Measurements from ENCODE around the gene ARID1B.

Gene ARID1B

GRCh38 chr6:156857573-156857972, 80.4 kb downstream of the ARID1B start:
- no peak for DNase-seq

DNA sequence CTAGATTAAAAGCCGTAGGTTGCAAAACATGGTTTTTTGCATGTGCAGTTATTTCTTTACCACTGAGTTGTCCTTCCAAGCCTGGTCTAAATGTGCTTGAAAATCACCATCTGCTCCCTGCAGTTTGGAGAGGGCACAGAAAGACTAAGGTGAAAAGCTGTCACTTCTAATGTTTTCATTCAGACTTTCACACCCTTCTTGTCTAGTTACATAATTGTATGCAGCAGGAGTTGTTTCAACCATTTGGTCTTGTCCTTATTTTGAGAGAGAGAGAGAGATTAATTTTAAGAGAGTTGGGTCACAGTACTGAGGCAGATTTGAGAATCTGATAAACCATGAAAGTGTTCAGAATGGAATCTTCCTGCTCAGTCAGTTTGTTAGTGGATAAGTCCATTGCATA, 82.5 kb downstream of the ARID1B start:
- no peak for DNase-seq

GRCh38 chr6:156862711-156863110, 85.5 kb downstream of the ARID1B start:
- no peak for DNase-seq

GRCh38 chr6:156863504-156863903, 86.3 kb downstream of the ARID1B start:
- no peak for DNase-seq

GRCh38 chr6:156864557-156864956, 87.4 kb downstream of the ARID1B start:
- DNase-seq = no peak

GRCh38 chr6:156865019-156865629, 87.9 kb downstream of the ARID1B start:
- no peak for DNase-seq

GRCh38 chr6:156866220-156867015, 89.2 kb downstream of the ARID1B start:
- DNase-seq = peak in 1 of 2 donors; percentile 36

DNA sequence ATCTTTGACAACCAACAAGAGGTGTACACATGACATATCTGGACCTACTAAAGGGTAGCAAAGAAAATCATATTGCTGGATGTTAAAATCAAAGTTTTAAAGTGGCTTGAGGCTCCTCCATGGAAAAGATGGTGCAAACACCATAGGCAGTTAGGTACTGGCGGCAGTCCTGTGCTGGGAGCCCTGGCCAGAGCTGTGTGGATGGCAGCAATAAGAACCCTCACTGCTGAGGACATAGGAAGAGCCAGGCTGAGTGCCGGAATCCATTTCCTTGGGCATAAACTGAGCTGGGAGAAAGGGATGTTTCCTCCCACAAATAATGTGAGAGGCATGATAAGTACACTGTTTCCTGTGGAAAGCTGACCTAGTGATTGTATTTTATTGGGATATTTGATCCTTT, 89.9 kb downstream of the ARID1B start:
- no peak for DNase-seq

DNA sequence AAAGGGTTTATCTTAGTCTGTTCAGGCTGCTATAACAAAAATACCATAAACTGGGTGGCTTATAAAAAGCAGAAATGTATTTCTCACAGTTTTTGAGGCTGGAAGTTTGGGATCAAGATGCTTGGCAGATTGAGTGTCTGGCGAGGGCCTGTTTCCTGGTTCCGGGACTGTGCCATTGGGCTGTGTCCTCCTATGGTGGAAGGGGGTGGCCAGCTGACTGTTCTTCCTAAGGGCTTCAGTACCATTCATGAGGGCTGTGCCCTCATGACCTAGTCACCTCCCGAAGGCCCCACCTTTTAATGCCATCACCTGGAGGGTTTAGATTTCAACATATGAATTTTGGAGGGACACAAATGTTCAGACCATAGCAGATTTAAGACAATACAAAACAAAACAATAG, 91.2 kb downstream of the ARID1B start:
- DNase-seq = no peak

DNA sequence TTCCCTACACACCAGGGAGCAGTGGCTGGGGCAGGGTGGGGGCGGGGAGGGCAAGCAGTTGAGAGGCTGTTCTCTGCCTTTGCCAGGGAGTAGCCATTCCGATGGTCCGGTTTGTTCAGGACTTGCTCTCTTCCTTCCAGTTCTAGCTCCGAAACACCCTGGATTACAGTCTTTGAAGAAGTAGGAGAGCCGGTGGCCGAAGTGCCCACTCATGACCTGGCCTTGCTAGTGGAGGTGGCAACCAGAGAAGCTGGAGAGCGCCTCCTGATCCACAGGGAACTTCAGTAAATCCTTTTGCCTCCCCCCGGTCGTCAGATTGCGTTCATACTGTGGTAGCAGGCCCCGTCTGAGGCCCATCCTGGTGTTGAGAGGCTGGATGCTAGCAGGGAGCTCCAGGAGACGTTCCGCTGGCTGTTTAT, 92.8 kb downstream of the ARID1B start:
- DNase-seq = no peak

- no peak for DNase-seq
These were observed 93.9 kb downstream of the ARID1B start for GRCh38 chr6:156870924-156871539.

- DNase-seq = no peak
These were observed 95.7 kb downstream of the ARID1B start for GRCh38 chr6:156872903-156873302.

GRCh38 chr6:156873654-156874380, 96.6 kb downstream of the ARID1B start:
- no peak for DNase-seq

- no peak for DNase-seq
These were observed 97.9 kb downstream of the ARID1B start for GRCh38 chr6:156875062-156875461.

GRCh38 chr6:156876302-156876701, 99.1 kb downstream of the ARID1B start:
- peak in 1 of 2 donors; percentile 30 for DNase-seq

DNA sequence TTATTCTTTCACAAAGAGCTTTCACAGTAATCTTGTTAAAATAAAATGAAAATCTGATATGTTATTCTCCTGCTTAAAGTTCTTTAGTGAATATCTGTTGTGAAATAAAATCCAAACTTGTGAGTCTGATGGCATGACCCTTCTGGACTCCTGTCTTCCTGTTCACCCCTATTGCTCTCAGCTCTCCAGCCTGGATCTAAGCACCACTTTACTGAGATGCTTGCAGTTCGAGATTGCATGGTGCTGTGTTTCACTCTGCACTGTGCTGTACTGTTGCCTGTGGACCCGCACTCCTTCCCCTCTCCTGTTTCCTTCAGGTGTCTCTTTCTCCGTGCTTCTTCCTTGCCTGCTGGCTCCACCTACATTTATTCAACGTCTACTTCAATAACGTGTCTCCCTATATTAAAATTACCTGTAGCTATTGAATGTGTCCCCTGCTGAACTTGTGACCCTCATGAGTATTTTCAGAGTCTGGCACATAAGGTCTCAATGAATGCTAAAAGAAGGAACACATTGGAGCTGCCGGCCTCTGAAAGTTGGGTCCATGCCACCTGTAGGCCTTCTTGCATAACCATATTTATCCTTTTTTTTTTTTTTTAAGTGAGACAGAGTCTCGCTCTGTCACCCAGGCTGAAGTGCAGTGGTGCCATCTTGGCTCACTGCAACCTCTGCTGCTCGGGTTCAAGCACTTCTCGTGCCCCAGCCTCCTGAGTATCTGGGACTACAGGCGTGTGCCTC, 100.1 kb downstream of the ARID1B start:
- DNase-seq = no peak

DNA sequence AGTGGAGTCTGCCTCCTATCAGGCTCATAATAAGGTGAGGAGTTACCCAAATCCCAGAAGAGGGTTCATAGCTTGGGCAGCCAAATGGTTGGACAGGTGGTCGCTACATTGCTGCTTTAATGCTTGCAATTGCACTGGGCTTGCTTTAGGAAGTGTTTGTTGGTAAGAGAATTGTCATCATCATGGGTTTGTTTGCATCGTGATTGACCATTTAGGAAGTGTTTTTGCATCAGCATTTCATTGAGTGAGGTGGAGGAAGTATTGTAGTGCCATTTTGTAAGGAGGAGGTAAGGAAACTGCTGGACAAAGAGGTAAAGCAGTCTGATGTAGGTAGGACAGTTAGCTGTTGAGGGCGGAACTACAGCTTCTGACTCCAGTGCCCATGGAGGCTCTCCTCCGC, 101.5 kb downstream of the ARID1B start:
- DNase-seq = no peak

DNA sequence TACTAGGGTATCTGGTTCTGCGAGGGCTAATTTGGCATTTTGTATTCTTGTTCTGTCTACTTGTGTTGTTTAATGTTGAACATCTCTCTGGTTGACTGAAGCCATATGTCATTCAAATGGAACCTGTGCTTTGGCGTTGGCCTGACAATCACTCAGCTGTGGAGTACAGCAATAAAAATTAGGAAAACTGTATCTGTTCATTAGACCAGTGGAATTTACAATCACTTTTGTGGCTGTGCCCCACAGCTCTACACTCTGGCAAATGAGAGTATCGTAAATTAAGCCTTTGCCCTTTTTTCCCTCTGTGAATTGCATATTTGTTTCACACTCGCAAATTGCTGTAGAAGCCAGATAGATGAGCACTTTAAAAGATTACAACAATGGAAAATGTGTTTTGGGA, 102.0 kb downstream of the ARID1B start:
- DNase-seq = no peak

GRCh38 chr6:156879591-156879990, 102.4 kb downstream of the ARID1B start:
- no peak for DNase-seq

DNA sequence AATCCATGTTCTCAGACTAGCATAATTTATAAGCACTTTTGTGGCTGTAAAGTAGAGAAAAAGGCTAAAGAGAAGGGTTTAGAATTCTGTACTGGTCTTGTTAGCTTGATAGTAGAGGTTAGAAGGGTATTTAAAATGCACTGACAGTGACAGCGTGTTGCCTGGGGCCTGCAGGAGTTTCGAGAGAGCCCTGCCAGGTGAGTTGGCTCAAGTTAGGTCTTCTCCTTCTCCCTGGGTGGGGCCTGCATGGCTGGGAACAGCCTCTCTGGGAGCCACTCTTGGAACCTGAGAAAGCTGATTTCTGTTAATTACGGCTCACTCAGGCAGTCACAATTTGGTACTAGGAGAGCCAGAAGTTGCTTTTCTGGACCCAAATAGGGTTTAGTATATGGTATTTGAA, 103.7 kb downstream of the ARID1B start:
- DNase-seq = no peak

DNA sequence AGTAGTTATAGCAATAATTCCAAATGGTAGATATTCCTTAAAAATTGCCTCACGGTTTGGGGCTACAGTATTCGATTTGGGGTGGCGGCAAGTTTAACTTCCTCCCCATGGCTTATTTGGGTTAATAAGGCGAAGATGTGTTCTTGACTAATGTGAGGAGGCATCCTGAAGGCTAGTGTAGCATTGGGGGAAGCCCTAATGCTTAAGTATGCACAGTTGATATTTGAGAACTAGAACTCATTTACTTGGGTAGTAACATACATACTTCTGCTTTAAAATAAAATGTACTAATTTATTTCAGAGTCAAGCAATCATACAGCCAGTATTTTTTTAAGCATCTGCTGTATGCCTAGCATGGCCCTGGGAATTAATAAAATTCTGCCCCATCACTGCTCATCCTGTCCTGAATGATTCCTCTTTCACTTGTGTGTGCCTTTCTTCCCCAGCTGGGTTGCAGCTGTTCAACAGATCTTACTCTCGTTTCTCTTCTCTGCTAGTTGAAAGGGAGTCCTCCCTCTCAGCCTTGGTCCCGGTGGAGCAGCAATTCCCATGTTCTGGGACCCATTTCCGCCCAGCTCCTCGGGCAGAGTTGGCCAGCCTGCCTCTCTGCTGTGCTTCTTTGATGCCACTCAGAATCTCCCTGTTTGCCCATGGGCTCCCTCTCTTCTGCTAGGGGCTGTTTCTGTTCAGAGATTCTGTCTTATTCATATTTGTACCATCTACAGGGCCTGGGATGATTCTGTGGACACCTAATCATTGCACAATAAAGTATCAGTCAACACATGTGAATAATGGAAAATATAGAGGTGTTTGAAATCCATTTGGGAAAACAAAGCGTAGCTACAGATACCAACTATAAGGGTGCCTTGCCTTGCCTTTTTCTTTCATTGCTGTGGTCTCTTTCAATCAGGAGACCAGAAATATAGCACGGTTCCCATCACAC, 104.8 kb downstream of the ARID1B start:
- DNase-seq = no peak

Data from hippocampal formation (tissue), 2 donors.